ENCODE measurements around the gene ARVCF. TPM values are rescaled to one million over a fixed set of nuclear protein-coding genes. Genes with fewer than 3 reads are reported as not detected.

The ARVCF gene
- 108 TPM for total RNA-seq

GRCh38 chr22:20016734-20017621 is at the start of gene ARVCF:
TSS of gene ARVCF (minus strand) at chr22:20016823. CDS start at chr22:19990794, 26,029 bp downstream.
- DNase-seq, result peak; percentile 94

- no peak for DNase-seq
Observed at GRCh38 chr22:20065896-20066616, 49.4 kb upstream of the ARVCF start.

GRCh38 chr22:20064545-20065262 is 48.1 kb upstream of the ARVCF start:
- no peak for DNase-seq

GRCh38 chr22:20064140-20064480 is 47.5 kb upstream of the ARVCF start:
- DNase-seq, result no peak

GRCh38 chr22:20063271-20064139 is 46.9 kb upstream of the ARVCF start:
- no peak for DNase-seq

- DNase-seq, result no peak
Observed at GRCh38 chr22:20062766-20063083, 46.1 kb upstream of the ARVCF start.

GRCh38 chr22:20062043-20062765 is 45.6 kb upstream of the ARVCF start:
- DNase-seq, result no peak

GRCh38 chr22:20061481-20061861 is 44.8 kb upstream of the ARVCF start:
- no peak for DNase-seq

GRCh38 chr22:20060700-20061480 is 44.3 kb upstream of the ARVCF start:
- DNase-seq, result no peak

- DNase-seq, result no peak
Observed at GRCh38 chr22:20058989-20059770, 42.6 kb upstream of the ARVCF start.

- DNase-seq, result peak; percentile 7
Observed at GRCh38 chr22:20057596-20058268, 41.1 kb upstream of the ARVCF start.

GRCh38 chr22:20056696-20057386 is 40.2 kb upstream of the ARVCF start:
- no peak for DNase-seq

GRCh38 chr22:20056161-20056560 is 39.5 kb upstream of the ARVCF start:
- no peak for DNase-seq

- no peak for DNase-seq
Observed at GRCh38 chr22:20055654-20056053, 39.0 kb upstream of the ARVCF start.

- DNase-seq, result no peak
Observed at GRCh38 chr22:20055144-20055543, 38.5 kb upstream of the ARVCF start.

GRCh38 chr22:20054485-20054884 is 37.9 kb upstream of the ARVCF start:
- no peak for DNase-seq

GRCh38 chr22:20054034-20054427 is 37.4 kb upstream of the ARVCF start:
- no peak for DNase-seq

GRCh38 chr22:20053407-20054033 is 36.9 kb upstream of the ARVCF start:
- DNase-seq, result no peak

Data from tongue (tissue), 2 donors.